Measurements from ENCODE around the gene EIF5A. TPM values are rescaled to one million over a fixed set of nuclear protein-coding genes. Genes with fewer than 3 reads are reported as not detected.

The EIF5A gene
- 100 to 1,000 TPM; 222 to 299 (median 238) TPM for total RNA-seq
- long read RNA-seq, transcript EIF5A-202 (6 exons, 1,511 nt), result major isoform, 56 of 106 reads
- long read RNA-seq, partial matches to known transcripts, result 3 of 106 reads
- long read RNA-seq, other reads (novel, unspliced or antisense), result 47 of 106 reads

DNA sequence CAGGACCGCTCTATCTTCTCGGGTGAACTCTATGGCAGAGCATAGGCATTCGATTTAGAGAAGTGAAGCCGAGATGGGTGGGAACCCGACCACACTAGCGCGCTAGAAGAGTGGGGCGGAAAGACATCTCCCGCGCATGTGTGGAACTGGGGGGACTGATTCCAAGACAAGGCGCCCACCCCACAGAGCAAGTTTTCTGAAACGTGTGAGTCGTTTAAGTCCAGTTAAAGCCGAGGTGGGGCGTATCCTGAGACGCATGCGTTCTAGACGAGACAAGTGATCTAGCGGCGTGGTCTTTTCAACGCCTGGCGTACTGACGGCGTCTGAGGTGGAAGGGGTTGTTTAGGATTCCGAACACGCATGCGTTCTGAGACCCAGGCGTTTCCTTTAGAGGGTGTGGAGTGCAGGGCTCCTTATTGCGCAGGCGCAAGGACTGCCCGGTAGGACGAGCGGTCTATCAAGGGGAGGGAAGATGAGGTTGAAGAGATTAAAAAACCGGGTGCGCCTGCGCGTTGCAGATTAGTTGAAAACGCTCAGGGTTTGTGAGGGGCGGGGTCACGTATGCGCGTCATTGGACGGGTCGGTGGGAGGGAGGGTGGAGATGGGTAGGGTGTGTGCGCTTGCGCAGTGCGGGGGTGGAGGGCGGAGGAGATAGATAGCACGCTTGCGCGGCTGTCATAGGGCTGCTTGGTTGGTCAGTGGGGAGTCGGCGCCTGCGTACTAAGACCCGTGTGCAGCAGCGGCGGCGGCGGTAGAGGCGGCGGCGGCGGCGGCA, at the start of gene EIF5A:
TSS of gene EIF5A (plus strand) at position 718 of the 775 bp plus-strand sequence. CDS start 2,008 bp downstream, outside the sequence.
- WGBS (ENCODE audit: insufficient coverage, low coverage, low lambda C conversion rate, missing lambda C conversion rate), result under 1% methylated on average over 47 of the region's 64 CpGs
- peak; percentile 100 for DNase-seq
- ATAC-seq, result peak; percentile 88 to 91 (median 89)
- H3K9me3 ChIP-seq, result no peaks in the 10 kb centered on the region
- intact Hi-C loops (cut with DNase I), result no loop called here
- TF ChIP-seq POLR2A (IDR thresholded peaks at IDR 0.05), result peak; percentile 89
- TF ChIP-seq, protein P1, sequence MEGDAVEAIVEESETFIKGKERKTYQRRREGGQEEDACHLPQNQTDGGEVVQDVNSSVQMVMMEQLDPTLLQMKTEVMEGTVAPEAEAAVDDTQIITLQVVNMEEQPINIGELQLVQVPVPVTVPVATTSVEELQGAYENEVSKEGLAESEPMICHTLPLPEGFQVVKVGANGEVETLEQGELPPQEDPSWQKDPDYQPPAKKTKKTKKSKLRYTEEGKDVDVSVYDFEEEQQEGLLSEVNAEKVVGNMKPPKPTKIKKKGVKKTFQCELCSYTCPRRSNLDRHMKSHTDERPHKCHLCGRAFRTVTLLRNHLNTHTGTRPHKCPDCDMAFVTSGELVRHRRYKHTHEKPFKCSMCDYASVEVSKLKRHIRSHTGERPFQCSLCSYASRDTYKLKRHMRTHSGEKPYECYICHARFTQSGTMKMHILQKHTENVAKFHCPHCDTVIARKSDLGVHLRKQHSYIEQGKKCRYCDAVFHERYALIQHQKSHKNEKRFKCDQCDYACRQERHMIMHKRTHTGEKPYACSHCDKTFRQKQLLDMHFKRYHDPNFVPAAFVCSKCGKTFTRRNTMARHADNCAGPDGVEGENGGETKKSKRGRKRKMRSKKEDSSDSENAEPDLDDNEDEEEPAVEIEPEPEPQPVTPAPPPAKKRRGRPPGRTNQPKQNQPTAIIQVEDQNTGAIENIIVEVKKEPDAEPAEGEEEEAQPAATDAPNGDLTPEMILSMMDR (IDR thresholded peaks at IDR 0.05), result no peak
- no peaks in the 10 kb centered on the region for H3K27me3 ChIP-seq
- peaks cover 0 to 14% (median 7%) of the 10 kb centered on the region in 4 donors for H3K4me1 ChIP-seq
- peaks cover 11 to 27% (median 20%) of the 10 kb centered on the region in 4 donors for H3K36me3 ChIP-seq
- peak within 1 kb of the TSS; percentile 77 to 93 (median 85) for H3K27ac ChIP-seq
- peak within 1 kb of the TSS; percentile 97 to 98 (median 97) for H3K4me3 ChIP-seq

GRCh38 chr17:7258731-7259554, 48.5 kb upstream of the EIF5A start:
- peaks cover 0 to 26% (median 7%) of the 10 kb centered on the region in 4 donors for H3K36me3 ChIP-seq
- WGBS (ENCODE audit: insufficient coverage, low coverage, low lambda C conversion rate, missing lambda C conversion rate), result 24% methylated on average over 7 of the region's 7 CpGs
- H3K4me1 ChIP-seq, result peaks cover 0 to 50% (median 13%) of the 10 kb centered on the region in 4 donors
- peak overlapping the region; percentile 96 to 99 (median 98) for H3K27ac ChIP-seq
- no peaks in the 10 kb centered on the region for H3K9me3 ChIP-seq
- DNase-seq (peak; percentile 76 to 90 (median 88)), ATAC-seq (peak; percentile 66 to 78 (median 74))
- peak overlapping the region; percentile 64 to 73 (median 66) for H3K4me3 ChIP-seq
- no peaks in the 10 kb centered on the region for H3K27me3 ChIP-seq
- intact Hi-C loops (cut with DNase I), result no loop called here
- peak; percentile 83 for TF ChIP-seq POLR2A (IDR thresholded peaks at IDR 0.05)
- TF ChIP-seq, protein P1 (IDR thresholded peaks at IDR 0.05), result no peak

DNA sequence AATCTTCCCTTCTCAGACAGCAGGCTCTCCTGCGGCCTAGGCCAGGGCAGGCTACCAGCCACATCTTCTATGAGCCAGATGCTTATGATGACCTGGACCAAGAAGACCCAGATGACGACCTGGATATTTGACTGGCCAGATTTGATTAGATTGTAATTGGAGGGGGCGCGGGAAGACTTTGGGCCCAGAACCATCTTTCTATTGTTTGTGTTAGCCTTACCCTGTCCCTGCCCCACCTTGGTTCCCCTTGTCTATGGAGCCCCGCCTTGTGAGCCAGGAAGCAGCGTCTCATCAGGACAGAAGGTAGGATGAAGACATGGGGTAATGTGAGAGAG, 47.9 kb upstream of the EIF5A start:
- Histone ChIP-seq H3K4me1 (peaks cover 0 to 50% (median 13%) of the 10 kb centered on the region in 4 donors), H3K4me3 (peak overlapping the region; percentile 64 to 73 (median 66)), H3K27ac (peak overlapping the region; percentile 96 to 99 (median 98)), H3K27me3 (no peaks in the 10 kb centered on the region), H3K9me3 (no peaks in the 10 kb centered on the region), H3K36me3 (peaks cover 0 to 26% (median 6%) of the 10 kb centered on the region in 4 donors)
- TF ChIP-seq POLR2A (IDR thresholded peaks at IDR 0.05), result no peak
- TF ChIP-seq, protein P1 (IDR thresholded peaks at IDR 0.05), result no peak
- intact Hi-C loops (cut with DNase I), result no loop called here
- WGBS (ENCODE audit: insufficient coverage, low coverage, low lambda C conversion rate, missing lambda C conversion rate), result 76% methylated on average over 4 of the region's 6 CpGs
- ATAC-seq (peak in 2 of 4 donors; percentile 0 to 2), DNase-seq (no peak)

DNA sequence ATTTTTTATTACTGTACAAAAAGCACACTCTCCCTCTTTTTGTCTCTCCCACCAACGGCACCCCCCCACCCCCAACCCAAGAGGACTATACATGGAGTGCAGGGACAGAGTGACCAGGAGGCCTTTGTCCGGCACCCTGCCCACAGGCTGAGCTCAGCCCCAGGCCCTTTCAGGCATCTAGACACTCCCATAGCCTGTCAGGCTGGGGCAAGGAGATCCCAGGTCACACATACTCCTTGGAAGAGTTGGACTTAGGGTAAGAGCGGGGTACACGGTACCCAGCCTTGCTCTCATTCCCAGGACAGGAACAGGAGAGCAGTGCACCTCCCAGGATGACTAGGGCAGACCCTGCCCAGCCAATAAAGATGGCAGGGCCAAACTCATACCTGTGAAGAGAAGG, 47.3 kb upstream of the EIF5A start:
- intact Hi-C loops (cut with DNase I), result no loop called here
- H3K9me3 ChIP-seq, result no peaks in the 10 kb centered on the region
- H3K27me3 ChIP-seq, result no peaks in the 10 kb centered on the region
- H3K27ac ChIP-seq, result peak overlapping the region; percentile 96 to 99 (median 98)
- peak in 3 of 4 donors; percentile 3 to 12 (median 4) for ATAC-seq
- H3K4me1 ChIP-seq, result peaks cover 0 to 50% (median 13%) of the 10 kb centered on the region in 4 donors
- H3K4me3 ChIP-seq, result peak overlapping the region; percentile 64 to 73 (median 66)
- DNase-seq, result no peak
- 20% methylated on average over 1 of the region's 4 CpGs for WGBS (ENCODE audit: insufficient coverage, low coverage, low lambda C conversion rate, missing lambda C conversion rate)
- H3K36me3 ChIP-seq, result peaks cover 0 to 19% (median 5%) of the 10 kb centered on the region in 4 donors
- TF ChIP-seq, protein P1 (IDR thresholded peaks at IDR 0.05), result no peak
- no peak for TF ChIP-seq POLR2A (IDR thresholded peaks at IDR 0.05)
